GM18498 (cell line): ENCODE results near the gene ERMAP.
"Not testable (repeated sequence)": the region's sequence is repeated elsewhere in the genome, so short reads cannot be mapped to it uniquely, and the experiment has no call there.

Experiments used
- ATAC-seq: cut with Tn5 transposase; IDR thresholded peaks from one replicate; pipeline ENCODE4 v1.9.1; 2021; ENCODE audit warnings: mild to moderate bottlenecking, moderate library complexity; ENCODE audit not compliant: unreplicated experiment

The ERMAP gene

GRCh38 chr1:42841440-42842147 lies 24.7 kb downstream of the ERMAP start:
- ATAC-seq, result no peak

- no peak for ATAC-seq
Measured at GRCh38 chr1:42844592-42845140, 27.7 kb downstream of the ERMAP start.

- no peak for ATAC-seq
Measured at GRCh38 chr1:42845193-42845592, 28.3 kb downstream of the ERMAP start.

GRCh38 chr1:42845866-42846256 lies 28.9 kb downstream of the ERMAP start:
- ATAC-seq, result peak; percentile 12

GRCh38 chr1:42846257-42847110 lies 29.6 kb downstream of the ERMAP start, which contains the start of gene ZNF691:
Gene ZNF691 (plus strand): TSS chr1:42846613. CDS start chr1:42849659, 3,046 bp downstream.
- ATAC-seq, result peak; percentile 92

GRCh38 chr1:42847111-42847595 lies 30.2 kb downstream of the ERMAP start:
- ATAC-seq, result no peak

- no peak for ATAC-seq
Measured at GRCh38 chr1:42847721-42848460, 31.0 kb downstream of the ERMAP start.

GRCh38 chr1:42848823-42849537 lies 32.1 kb downstream of the ERMAP start:
- ATAC-seq, result no peak

- no peak for ATAC-seq
Measured at GRCh38 chr1:42849944-42850343, 33.0 kb downstream of the ERMAP start.

- ATAC-seq, result no peak
Measured at GRCh38 chr1:42851420-42851819, 34.5 kb downstream of the ERMAP start.

- no peak for ATAC-seq
Measured at GRCh38 chr1:42851960-42852607, 35.2 kb downstream of the ERMAP start.

- no peak for ATAC-seq
Measured at GRCh38 chr1:42852608-42852980, 35.7 kb downstream of the ERMAP start.

GRCh38 chr1:42853116-42853884 lies 36.4 kb downstream of the ERMAP start:
- ATAC-seq, result no peak

- ATAC-seq, result not testable (repeated sequence)
Measured at GRCh38 chr1:42856554-42856953, 39.6 kb downstream of the ERMAP start.

- not testable (repeated sequence) for ATAC-seq
Measured at GRCh38 chr1:42859366-42859765, 42.4 kb downstream of the ERMAP start.

- ATAC-seq, result no peak
Measured at GRCh38 chr1:42860339-42861013, 43.6 kb downstream of the ERMAP start.

- no peak for ATAC-seq
Measured at GRCh38 chr1:42861014-42861399, 44.1 kb downstream of the ERMAP start.

- ATAC-seq, result no peak
Measured at GRCh38 chr1:42866549-42866948, 49.6 kb downstream of the ERMAP start.
